ENCODE data around the gene SLC15A4.
"Not testable (repeated sequence)": the region's sequence is repeated elsewhere in the genome, so short reads cannot be mapped to it uniquely, and the experiment has no call there.

Gene SLC15A4

DNA sequence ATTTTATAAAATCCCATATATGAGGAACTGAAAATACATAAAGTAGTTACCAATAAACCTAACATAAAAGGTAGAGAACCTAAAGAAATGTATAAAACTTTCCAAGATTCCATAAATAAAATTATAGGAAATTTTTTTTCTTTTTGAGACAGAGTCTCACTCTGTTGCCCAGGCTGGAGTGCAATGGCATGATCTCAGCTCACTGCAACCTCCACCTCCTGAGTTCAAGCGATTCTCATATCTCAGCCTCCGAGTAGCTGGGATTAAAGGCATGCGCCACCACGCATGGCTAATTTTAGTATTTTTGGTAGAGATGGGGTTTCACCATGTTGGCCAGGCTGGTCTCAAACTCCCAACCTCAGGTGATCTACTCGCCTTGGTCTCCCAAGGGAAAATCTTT is 18.4 kb downstream of the SLC15A4 start:
- H3K4me1 ChIP-seq (ENCODE audit: control insufficient read depth, insufficient read depth, low read length); H3K27me3 ChIP-seq (ENCODE audit: control insufficient read depth, insufficient read depth, low read length); H3K4me3 ChIP-seq (ENCODE audit: low read length); H3K9ac ChIP-seq (ENCODE audit: low read length); H3K9me3 ChIP-seq (ENCODE audit: control insufficient read depth, low read length); H3K36me3 ChIP-seq (ENCODE audit: control insufficient read depth, insufficient read depth, low read length): not testable (repeated sequence)

DNA sequence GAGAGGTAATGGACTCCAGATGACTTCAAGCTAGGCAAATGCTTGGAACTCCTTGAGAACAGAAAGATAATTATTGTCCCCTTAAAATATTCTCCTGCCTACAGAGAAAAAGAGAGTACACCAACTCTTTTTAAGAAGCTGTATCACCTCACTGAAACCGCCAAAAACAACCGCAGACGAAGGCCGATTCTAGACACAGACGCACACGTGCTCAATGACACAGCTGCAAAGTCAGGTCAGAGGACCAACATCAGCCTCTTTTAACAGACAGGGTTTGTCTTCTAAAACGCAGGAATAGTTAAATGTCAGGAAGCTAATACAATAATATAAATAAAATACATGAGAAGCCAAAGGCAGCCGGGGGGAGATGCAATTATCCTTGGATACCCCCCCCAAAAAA is 19.0 kb downstream of the SLC15A4 start:
- no peaks in the 10 kb centered on the region for H3K27me3 ChIP-seq (ENCODE audit: control insufficient read depth, insufficient read depth, low read length)
- peaks cover 6% of the 10 kb centered on the region for H3K36me3 ChIP-seq (ENCODE audit: control insufficient read depth, insufficient read depth, low read length)
- H3K9ac ChIP-seq (ENCODE audit: low read length), result no peak overlapping the region
- H3K4me1 ChIP-seq (ENCODE audit: control insufficient read depth, insufficient read depth, low read length), result no peaks in the 10 kb centered on the region
- no peaks in the 10 kb centered on the region for H3K9me3 ChIP-seq (ENCODE audit: control insufficient read depth, low read length)
- no peak overlapping the region for H3K4me3 ChIP-seq (ENCODE audit: low read length)

- H3K4me1 ChIP-seq (ENCODE audit: control insufficient read depth, insufficient read depth, low read length), result no peaks in the 10 kb centered on the region
- no peaks in the 10 kb centered on the region for H3K9me3 ChIP-seq (ENCODE audit: control insufficient read depth, low read length)
- H3K36me3 ChIP-seq (ENCODE audit: control insufficient read depth, insufficient read depth, low read length), result peaks cover 12% of the 10 kb centered on the region
- no peak overlapping the region for H3K4me3 ChIP-seq (ENCODE audit: low read length)
- H3K27me3 ChIP-seq (ENCODE audit: control insufficient read depth, insufficient read depth, low read length), result no peaks in the 10 kb centered on the region
- no peak overlapping the region for H3K9ac ChIP-seq (ENCODE audit: low read length)
Observed at GRCh38 chr12:128803788-128804187, 20.0 kb downstream of the SLC15A4 start.

- H3K4me1 ChIP-seq (ENCODE audit: control insufficient read depth, insufficient read depth, low read length), result no peaks in the 10 kb centered on the region
- no peak overlapping the region for H3K9ac ChIP-seq (ENCODE audit: low read length)
- peaks cover 18% of the 10 kb centered on the region for H3K36me3 ChIP-seq (ENCODE audit: control insufficient read depth, insufficient read depth, low read length)
Observed at GRCh38 chr12:128802756-128803155, 21.0 kb downstream of the SLC15A4 start.

GRCh38 chr12:128801879-128802391 is 21.8 kb downstream of the SLC15A4 start:
- Histone ChIP-seq H3K9ac (ENCODE audit: low read length) (no peak overlapping the region), H3K9me3 (ENCODE audit: control insufficient read depth, low read length) (no peaks in the 10 kb centered on the region), H3K27me3 (ENCODE audit: control insufficient read depth, insufficient read depth, low read length) (no peaks in the 10 kb centered on the region), H3K4me1 (ENCODE audit: control insufficient read depth, insufficient read depth, low read length) (no peaks in the 10 kb centered on the region), H3K4me3 (ENCODE audit: low read length) (no peak overlapping the region), H3K36me3 (ENCODE audit: control insufficient read depth, insufficient read depth, low read length) (peaks cover 20% of the 10 kb centered on the region)

More at GRCh38 chr12:128802756-128803155, 21.0 kb downstream of the SLC15A4 start:
- no peaks in the 10 kb centered on the region for H3K9me3 ChIP-seq (ENCODE audit: control insufficient read depth, low read length)
- no peaks in the 10 kb centered on the region for H3K27me3 ChIP-seq (ENCODE audit: control insufficient read depth, insufficient read depth, low read length)
- no peak overlapping the region for H3K4me3 ChIP-seq (ENCODE audit: low read length)

DNA sequence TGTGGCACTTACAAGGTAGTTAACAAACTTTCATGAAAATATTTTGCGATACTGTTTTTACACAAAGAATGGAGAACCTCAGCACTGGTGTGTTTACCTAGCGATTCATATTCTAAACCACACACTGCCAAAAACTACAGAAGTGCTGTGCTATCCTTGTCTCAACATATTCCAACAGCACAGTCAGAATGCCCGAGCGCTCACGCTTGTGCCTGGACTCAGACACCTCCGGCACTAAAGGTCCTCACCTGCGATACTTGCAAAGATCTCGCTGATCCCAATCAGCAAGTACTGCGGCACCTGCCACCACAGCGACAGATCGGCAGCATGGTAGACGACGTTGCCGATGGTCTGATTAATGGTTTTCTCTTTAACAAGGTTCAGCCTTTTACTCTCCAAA is 23.2 kb downstream of the SLC15A4 start:
- Histone ChIP-seq H3K4me1 (ENCODE audit: control insufficient read depth, insufficient read depth, low read length) (no peaks in the 10 kb centered on the region), H3K9me3 (ENCODE audit: control insufficient read depth, low read length) (no peaks in the 10 kb centered on the region), H3K27me3 (ENCODE audit: control insufficient read depth, insufficient read depth, low read length) (no peaks in the 10 kb centered on the region), H3K4me3 (ENCODE audit: low read length) (no peak overlapping the region), H3K36me3 (ENCODE audit: control insufficient read depth, insufficient read depth, low read length) (peaks cover 31% of the 10 kb centered on the region), H3K9ac (ENCODE audit: low read length) (no peak overlapping the region)

DNA sequence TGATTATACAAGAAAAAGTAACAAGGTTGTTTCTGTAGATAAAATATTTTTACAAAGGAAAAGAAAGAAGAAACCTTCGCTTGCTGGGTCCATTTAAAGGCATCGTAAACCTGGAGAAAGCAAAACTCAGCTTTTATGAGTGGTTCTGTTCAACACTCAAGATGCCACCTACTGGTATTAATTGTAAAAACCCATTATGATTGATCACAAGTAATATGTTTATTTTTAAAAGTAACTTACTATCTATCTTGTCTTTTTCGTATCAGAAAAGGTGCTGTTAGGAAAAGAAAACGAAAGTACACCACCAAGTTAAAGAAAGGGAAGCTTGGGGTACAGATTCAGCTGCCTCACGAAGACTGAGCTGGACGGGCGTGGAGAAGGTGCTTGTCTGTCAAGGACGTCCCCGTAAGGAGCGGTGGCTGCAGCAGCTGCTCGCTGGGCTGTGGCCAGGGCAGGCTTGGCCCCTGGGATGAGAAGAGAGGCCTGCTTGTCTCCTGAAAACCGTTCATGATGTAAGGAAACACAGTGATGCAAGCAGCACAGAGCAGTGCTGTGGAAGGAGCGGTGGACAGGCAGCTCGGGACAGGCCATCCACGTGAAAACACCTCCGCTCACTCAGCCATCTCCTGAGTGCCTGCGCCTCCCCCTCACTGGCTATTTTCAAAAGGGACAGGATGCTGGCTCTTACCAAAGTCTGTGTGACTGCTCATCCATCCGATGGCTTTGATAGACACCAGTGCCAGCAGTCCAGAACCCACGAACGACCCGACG is 25.0 kb downstream of the SLC15A4 start:
- no peak overlapping the region for H3K9ac ChIP-seq (ENCODE audit: low read length)
- no peak overlapping the region for H3K4me3 ChIP-seq (ENCODE audit: low read length)
- peaks cover 34% of the 10 kb centered on the region for H3K36me3 ChIP-seq (ENCODE audit: control insufficient read depth, insufficient read depth, low read length)
- no peaks in the 10 kb centered on the region for H3K27me3 ChIP-seq (ENCODE audit: control insufficient read depth, insufficient read depth, low read length)
- no peaks in the 10 kb centered on the region for H3K9me3 ChIP-seq (ENCODE audit: control insufficient read depth, low read length)
- no peaks in the 10 kb centered on the region for H3K4me1 ChIP-seq (ENCODE audit: control insufficient read depth, insufficient read depth, low read length)

DNA sequence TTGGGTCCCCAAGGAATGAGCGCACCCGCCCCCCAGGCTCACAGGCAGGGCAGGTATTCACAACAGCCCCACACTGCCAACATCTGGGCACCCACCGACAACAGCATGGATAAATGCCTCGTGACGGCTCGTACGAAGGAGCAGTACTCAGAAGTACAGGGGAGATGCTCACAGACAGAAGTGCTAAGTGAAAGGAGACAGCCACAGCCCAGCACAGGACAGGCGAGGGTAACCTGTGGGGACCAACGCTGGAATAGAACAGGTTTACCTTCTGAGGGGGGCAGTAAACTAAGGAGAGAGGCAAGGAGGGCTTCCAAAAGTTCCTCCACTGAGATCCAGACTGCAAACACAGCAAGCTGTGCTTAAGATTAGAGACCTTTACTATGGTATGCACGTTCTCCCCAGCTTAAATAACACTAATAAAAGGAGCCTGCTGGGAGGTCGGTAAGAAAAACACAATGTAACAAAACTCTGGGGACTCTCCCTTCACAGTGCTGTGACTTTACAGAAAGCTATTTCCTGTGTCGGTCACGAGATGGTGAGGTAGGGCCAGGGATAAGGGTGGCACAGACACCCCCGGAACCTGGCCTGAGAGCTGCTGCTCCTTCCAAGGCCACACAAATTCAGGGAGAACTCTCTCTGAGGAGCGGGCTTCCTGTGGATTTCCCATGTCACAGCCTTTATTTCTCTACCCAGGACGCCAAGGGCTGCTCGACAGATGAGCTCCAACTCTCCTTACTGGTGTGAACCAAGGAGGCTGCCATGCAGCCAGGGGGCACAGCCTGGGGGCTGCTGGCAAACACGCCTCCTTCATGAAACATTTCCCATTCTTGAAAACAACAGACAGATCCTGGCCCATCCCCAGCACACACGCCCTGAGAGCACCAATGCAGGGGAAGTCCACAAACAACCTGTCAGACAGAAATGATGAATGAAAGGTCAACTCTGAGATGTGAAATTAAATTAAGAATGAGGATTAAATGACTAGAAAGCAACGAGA is 26.3 kb downstream of the SLC15A4 start:
- Histone ChIP-seq H3K36me3 (ENCODE audit: control insufficient read depth, insufficient read depth, low read length) (peaks cover 34% of the 10 kb centered on the region), H3K4me1 (ENCODE audit: control insufficient read depth, insufficient read depth, low read length) (no peaks in the 10 kb centered on the region), H3K27me3 (ENCODE audit: control insufficient read depth, insufficient read depth, low read length) (no peaks in the 10 kb centered on the region), H3K4me3 (ENCODE audit: low read length) (no peak overlapping the region), H3K9ac (ENCODE audit: low read length) (no peak overlapping the region), H3K9me3 (ENCODE audit: control insufficient read depth, low read length) (no peaks in the 10 kb centered on the region)

GRCh38 chr12:128796439-128797118 is 27.2 kb downstream of the SLC15A4 start:
- Histone ChIP-seq H3K4me3 (ENCODE audit: low read length) (no peak overlapping the region), H3K27me3 (ENCODE audit: control insufficient read depth, insufficient read depth, low read length) (no peaks in the 10 kb centered on the region), H3K9me3 (ENCODE audit: control insufficient read depth, low read length) (no peaks in the 10 kb centered on the region), H3K36me3 (ENCODE audit: control insufficient read depth, insufficient read depth, low read length) (peaks cover 34% of the 10 kb centered on the region), H3K9ac (ENCODE audit: low read length) (no peak overlapping the region), H3K4me1 (ENCODE audit: control insufficient read depth, insufficient read depth, low read length) (no peaks in the 10 kb centered on the region)

- Histone ChIP-seq H3K27me3 (ENCODE audit: control insufficient read depth, insufficient read depth, low read length) (no peaks in the 10 kb centered on the region), H3K36me3 (ENCODE audit: control insufficient read depth, insufficient read depth, low read length) (peaks cover 33% of the 10 kb centered on the region), H3K4me3 (ENCODE audit: low read length) (no peak overlapping the region), H3K9me3 (ENCODE audit: control insufficient read depth, low read length) (no peaks in the 10 kb centered on the region), H3K9ac (ENCODE audit: low read length) (no peak overlapping the region), H3K4me1 (ENCODE audit: control insufficient read depth, insufficient read depth, low read length) (no peaks in the 10 kb centered on the region)
Observed at GRCh38 chr12:128795530-128796361, 28.0 kb downstream of the SLC15A4 start.
